Measurements from ENCODE around the gene CYP46A1. TPM values are rescaled to one million over a fixed set of nuclear protein-coding genes. Genes with fewer than 3 reads are reported as not detected.

The CYP46A1 gene
- polyA plus RNA-seq, 2 of the 4 experiments (the other 2 are of a cell fraction), result 0.06 to 0.13 TPM

- Histone ChIP-seq H3K9me3 (no peaks in the 10 kb centered on the region), H3K4me1 (peaks cover 4% of the 10 kb centered on the region), H3K4me2 (no peak overlapping the region), H3K4me3 (no peak overlapping the region), H3K27ac (no peak overlapping the region)
- CTCF ChIA-PET, result interaction anchor here (0.6 to 5.7 kb wide), 3 partner anchors 46 to 228 kb away, joined by 3 to 36 read pairs (median 3); no protein-coding TSS in a partner anchor
- no peak for FAIRE-seq
- DNase-seq (ENCODE audit: low read depth in 1 of 2, low spot score in 1 of 2), result no peak
- ATAC-seq, result no peak
- TF ChIP-seq ZFP36 (IDR thresholded peaks at IDR 0.05; ENCODE audit: borderline replicate concordance, partially characterized antibody) (no peak), ZC3H11A (IDR thresholded peaks at IDR 0.05) (no peak), NR3C1 (IDR thresholded peaks at IDR 0.05) (no peak), ESRRA (IDR thresholded peaks at IDR 0.05; ENCODE audit: borderline replicate concordance, low read length) (no peak), E2F6 (IDR thresholded peaks at IDR 0.05; ENCODE audit: borderline replicate concordance, low read depth) (no peak), KDM1A (IDR thresholded peaks at IDR 0.05; ENCODE audit: low read depth) (no peak), ELK1 (IDR thresholded peaks at IDR 0.05; ENCODE audit: low read depth, low read length) (no peak), REST (IDR thresholded peaks at IDR 0.05) (no peak), PBX3 (IDR thresholded peaks at IDR 0.05) (no peak), ZSCAN20 (CRISPR knock-in tag; IDR thresholded peaks at IDR 0.05) (no peak), SMC3 (IDR thresholded peaks at IDR 0.05) (no peak), ATOH8 (CRISPR knock-in tag; IDR thresholded peaks at IDR 0.05; ENCODE audit: low read depth) (no peak)
- 77% methylated on average over 8 of the region's 11 CpGs for WGBS (ENCODE audit: missing lambda C conversion rate)
- POLR2A ChIA-PET, result interaction anchor here (1.3 kb wide), 1 partner anchor 68 kb away, joined by 3 read pairs; no protein-coding TSS in a partner anchor
Observed at GRCh38 chr14:99685151-99685591, 1.1 kb downstream of the CYP46A1 start.

- ChIA-PET CTCF (no interaction called here), POLR2A (no interaction called here)
- H3K4me1 ChIP-seq, result peaks cover 4% of the 10 kb centered on the region
- FAIRE-seq (no peak), ATAC-seq (no peak), DNase-seq (ENCODE audit: low read depth in 1 of 2, low spot score in 1 of 2) (no peak)
- WGBS (ENCODE audit: missing lambda C conversion rate), result 29% methylated on average over 1 of the region's 1 CpG
- H3K9me3 ChIP-seq, result no peaks in the 10 kb centered on the region
- no peak overlapping the region for H3K27ac ChIP-seq
- H3K4me3 ChIP-seq, result no peak overlapping the region
- TF ChIP-seq E2F6 (IDR thresholded peaks at IDR 0.05; ENCODE audit: borderline replicate concordance, low read depth), result no peak
- no peak for TF ChIP-seq GATA3 (IDR thresholded peaks at IDR 0.05; ENCODE audit: borderline replicate concordance)
- no peak for TF ChIP-seq EP300 (IDR thresholded peaks at IDR 0.05)
- no peak for TF ChIP-seq ELK1 (IDR thresholded peaks at IDR 0.05; ENCODE audit: low read depth, low read length)
- no peak for TF ChIP-seq SMC3 (IDR thresholded peaks at IDR 0.05)
- no peak for TF ChIP-seq CTCF (IDR thresholded peaks at IDR 0.05)
- TF ChIP-seq POLR2AphosphoS2 (conservative IDR thresholded peaks at IDR 0.05; ENCODE audit: low read length), result no peak
- no peak for TF ChIP-seq HOXA7 (CRISPR knock-in tag; IDR thresholded peaks at IDR 0.05)
- no peak for TF ChIP-seq KDM1A (IDR thresholded peaks at IDR 0.05; ENCODE audit: low read depth)
- no peak for TF ChIP-seq NR3C1 (IDR thresholded peaks at IDR 0.05)
- no peak for TF ChIP-seq CBX2 (IDR thresholded peaks at IDR 0.05; ENCODE audit: borderline replicate concordance, low read depth)
- no peak for TF ChIP-seq NFE2L2 (conservative IDR thresholded peaks at IDR 0.05; ENCODE audit: low read length)
- no peak overlapping the region for H3K4me2 ChIP-seq
Observed at GRCh38 chr14:99685596-99685995, 1.5 kb downstream of the CYP46A1 start.
